Body of pancreas (tissue), 4 donors: ENCODE results near the gene KLRC1.

Experiments
- CTCF ChIP-seq, 7 experiments: fragments of 450-650 bp in 4 of 7; fragments of 200-600 bp in 3 of 7; sonication (generic) in 3 of 7; IDR thresholded peaks; one replicate each; pipeline ENCODE4 v1.5.1; 2016 to 2019; ENCODE audit warnings: antibody characterized with exemption in 7 of 7
- POLR2A ChIP-seq, 3 donors: fragments of 450-650 bp; IDR thresholded peaks; one replicate each; pipeline ENCODE4 v1.6.1; 2016; ENCODE audit warnings: antibody characterized with exemption in 3 of 3, mild to moderate bottlenecking in 2 of 3

GRCh38 chr12:10453156-10453555, at the start of gene KLRC1:
- TF ChIP-seq CTCF (IDR thresholded peaks at IDR 0.05) (no peak), POLR2A (IDR thresholded peaks at IDR 0.05) (no peak)
